IMR-90 (cell line): Measurements from ENCODE around the gene CPB2. TPM values are rescaled to one million over a fixed set of nuclear protein-coding genes. Genes with fewer than 3 reads are reported as not detected.

ENCODE experiments used
- ATAC-seq: fragments of 200-7000 bp; cut with Tn5 transposase; 2 replicates; pipeline ENCODE4 v1.9.1; 2020; ENCODE audit warnings: low read depth, mild to moderate bottlenecking, moderate library complexity
- BruUV-seq: library from RNA; stranded (reverse); fragments of 400-500 nt; replicated peaks from 2 replicates; lab custom pipeline; 2021; lab: Mats Ljungman, UMichigan
- CTCF ChIA-PET: fragments of 300-600 bp; formaldehyde crosslinking; extraction: SDS; loops from one replicate; lab custom pipeline; 2021; ENCODE audit warnings: antibody characterized with exemption; lab: Yijun Ruan, JAX
- POLR2A ChIA-PET: fragments of 300-600 bp; sonication (Branson Sonifier 250); formaldehyde crosslinking; loops from one replicate; lab custom pipeline; 2022; ENCODE audit warnings: antibody characterized with exemption; ENCODE audit not compliant: unreplicated experiment; lab: Charles Lee
- DNase-seq: peaks from one replicate; pipeline ENCODE4 v3.0.0; 2013
- H2AFZ ChIP-seq: replicated peaks from 2 replicates; pipeline ENCODE3; 2013; ENCODE audit warnings: low read length, mild to moderate bottlenecking; ENCODE audit not compliant: poor library complexity
- H2AK5ac ChIP-seq: 2 replicates; pipeline ENCODE4 v1.6.1; 2013; ENCODE audit warnings: low read depth, low read length, inconsistent platforms
- H2AK9ac ChIP-seq: replicated peaks from 2 replicates; pipeline ENCODE3; 2013; ENCODE audit warnings: mild to moderate bottlenecking, low read depth, low read length, moderate library complexity; ENCODE audit not compliant: poor library complexity
- H2BK120ac ChIP-seq: 2 replicates; pipeline ENCODE4 v1.6.1; 2013; ENCODE audit warnings: low read depth, low read length, inconsistent platforms
- H2BK15ac ChIP-seq: 3 replicates; pipeline ENCODE4 v1.6.1; 2013; ENCODE audit warnings: low read depth, low read length, inconsistent platforms
- H2BK20ac ChIP-seq: 2 replicates; pipeline ENCODE4 v1.6.1; 2013; ENCODE audit warnings: low read depth, mild to moderate bottlenecking, inconsistent platforms, low read length, moderate library complexity
- H2BK5ac ChIP-seq: 2 replicates; pipeline ENCODE4 v1.6.1; 2013; ENCODE audit warnings: mild to moderate bottlenecking, low read depth, low read length, inconsistent platforms; ENCODE audit not compliant: poor library complexity, severe bottlenecking
- H3K14ac ChIP-seq: replicated peaks from 2 replicates; pipeline ENCODE4 v1.6.1; 2013; ENCODE audit warnings: low read depth, low read length, inconsistent platforms
- H3K18ac ChIP-seq: 2 replicates; pipeline ENCODE4 v1.6.1; 2013; ENCODE audit warnings: low read depth, low read length, control low read depth
- H3K23ac ChIP-seq: 2 replicates; pipeline ENCODE4 v1.6.1; 2013; ENCODE audit warnings: low read depth, low read length, inconsistent platforms
- H3K27ac ChIP-seq: 2 replicates; pipeline ENCODE4 v1.5.1; 2013; ENCODE audit warnings: mild to moderate bottlenecking, control low read depth, low read length; ENCODE audit not compliant: insufficient read depth
- H3K27me3 ChIP-seq: 2 replicates; pipeline ENCODE4 v1.6.1; 2013; ENCODE audit warnings: low read length; ENCODE audit not compliant: control insufficient read depth, insufficient read depth
- H3K36me3 ChIP-seq: 2 replicates; pipeline ENCODE4 v1.6.1; 2013; ENCODE audit warnings: low read length, mixed read lengths; ENCODE audit not compliant: control insufficient read depth, insufficient read depth
- H3K4ac ChIP-seq: 2 replicates; pipeline ENCODE4 v1.6.1; 2013; ENCODE audit warnings: low read depth, low read length, inconsistent platforms
- H3K4me1 ChIP-seq: 2 replicates; pipeline ENCODE4 v1.6.1; 2013; ENCODE audit warnings: low read length, mixed read lengths; ENCODE audit not compliant: control insufficient read depth, insufficient read depth
- H3K4me2 ChIP-seq: 2 replicates; pipeline ENCODE4 v1.6.1; 2013; ENCODE audit warnings: low read depth, mild to moderate bottlenecking, control low read depth, low read length, moderate library complexity
- H3K4me3 ChIP-seq: 2 replicates; pipeline ENCODE4 v1.5.1; 2013; ENCODE audit warnings: low read depth, mild to moderate bottlenecking, control low read depth, low read length, moderate library complexity; ENCODE audit not compliant: insufficient read depth
- H3K56ac ChIP-seq: 2 replicates; pipeline ENCODE4 v1.6.1; 2013; ENCODE audit warnings: low read length, inconsistent platforms; ENCODE audit not compliant: insufficient read depth; ENCODE audit errors: extremely low read depth
- H3K79me1 ChIP-seq, 2 experiments: 2 replicates each; pipeline ENCODE4 v1.6.1; 2013; ENCODE audit warnings: low read length in 2 of 2, inconsistent platforms in 1 of 2, low read depth in 1 of 2
- H3K9ac ChIP-seq: 2 replicates; pipeline ENCODE4 v1.6.1; 2013; ENCODE audit warnings: low read depth, low read length, control low read depth
- H3K9me1 ChIP-seq: 2 replicates; pipeline ENCODE4 v1.6.1; 2013; ENCODE audit warnings: low read length, inconsistent platforms; ENCODE audit not compliant: insufficient read depth
- H3K9me3 ChIP-seq: 2 replicates; pipeline ENCODE4 v1.6.1; 2013; ENCODE audit warnings: low read length; ENCODE audit not compliant: control insufficient read depth, insufficient read depth
- H4K20me1 ChIP-seq: 2 replicates; pipeline ENCODE4 v1.6.1; 2013; ENCODE audit warnings: low read length, inconsistent platforms; ENCODE audit not compliant: insufficient read depth
- H4K5ac ChIP-seq: 2 replicates; pipeline ENCODE4 v1.6.1; 2013; ENCODE audit warnings: mild to moderate bottlenecking, low read depth, low read length, control low read depth
- H4K8ac ChIP-seq, 2 experiments: 2 replicates each; pipeline ENCODE4 v1.6.1; 2013; ENCODE audit warnings: low read depth in 2 of 2, low read length in 2 of 2, control low read depth in 1 of 2, inconsistent platforms in 1 of 2
- H4K91ac ChIP-seq: 2 replicates; pipeline ENCODE4 v1.6.1; 2013; ENCODE audit warnings: low read depth, low read length, inconsistent platforms; ENCODE audit not compliant: insufficient read depth
- BHLHE40 ChIP-seq: fragments of 150-350 bp; IDR thresholded peaks from 2 replicates; pipeline ENCODE4 v1.6.1; 2016; ENCODE audit warnings: mild to moderate bottlenecking, low read depth, low read length
- CEBPB ChIP-seq: IDR thresholded peaks from 2 replicates; pipeline ENCODE4 v1.6.1; 2012; ENCODE audit warnings: low read depth, low read length, improper control_type of control experiment
- CHD1 ChIP-seq: IDR thresholded peaks from 2 replicates; pipeline ENCODE4 v1.6.1; 2012; ENCODE audit warnings: low read depth, low read length, improper control_type of control experiment
- CTCF ChIP-seq: conservative IDR thresholded peaks from 2 replicates; pipeline ENCODE4 v1.5.1; 2012; ENCODE audit warnings: mild to moderate bottlenecking, low read depth, low read length, improper control_type of control experiment
- FOS ChIP-seq: fragments of 150-350 bp; IDR thresholded peaks from 2 replicates; pipeline ENCODE4 v1.6.1; 2016; ENCODE audit warnings: low read depth, low read length
- MAZ ChIP-seq: IDR thresholded peaks from 2 replicates; pipeline ENCODE4 v1.6.1; 2012; ENCODE audit warnings: low read depth, mild to moderate bottlenecking, low read length, improper control_type of control experiment, moderate library complexity, borderline replicate concordance
- MXI1 ChIP-seq: IDR thresholded peaks from 2 replicates; pipeline ENCODE4 v1.6.1; 2012; ENCODE audit warnings: low read depth, mild to moderate bottlenecking, low read length, moderate library complexity, borderline replicate concordance
- NFE2L2 ChIP-seq: fragments of 150-350 bp; IDR thresholded peaks from 2 replicates; pipeline ENCODE4 v1.6.1; 2016; ENCODE audit warnings: low read depth, mild to moderate bottlenecking, low read length
- RAD21 ChIP-seq: IDR thresholded peaks from 2 replicates; pipeline ENCODE4 v1.6.1; 2012; ENCODE audit warnings: low read length, improper control_type of control experiment
- RCOR1 ChIP-seq: IDR thresholded peaks from 2 replicates; pipeline ENCODE4 v1.6.1; 2012; ENCODE audit warnings: mild to moderate bottlenecking, low read length, improper control_type of control experiment; ENCODE audit not compliant: insufficient replicate concordance
- USF2 ChIP-seq: fragments of 150-350 bp; IDR thresholded peaks from 2 replicates; pipeline ENCODE4 v1.6.1; 2017; ENCODE audit warnings: mild to moderate bottlenecking, antibody characterized with exemption, low read length, low read depth
- WGBS, 2 experiments: methylation state at CpG; one replicate each; pipeline versions ENCODE4 v1.1.5 to v1.1.7; 2013; ENCODE audit warnings: missing lambda C conversion rate in 2 of 2; ENCODE audit not compliant: insufficient read length in 1 of 2; ENCODE audit errors: extremely low coverage in 2 of 2; 5-methylcytosine and 5-hydroxymethylcytosine counted together
- dilution Hi-C: fragments of 300-500 bp; cut with HindIII; formaldehyde crosslinking; loops from one replicate; pipeline ENCODE4 v1.14.3; 2018; ENCODE audit warnings: low sequenced_read_pairs; ENCODE audit not compliant: unreplicated experiment
- in situ Hi-C: fragments of 300-500 bp; cut with MboI; formaldehyde crosslinking; loops from 3 replicates; pipeline ENCODE4 v1.14.3; 2019; ENCODE audit warnings: low sequenced_read_pairs, inconsistent platforms, mixed read lengths
- intact Hi-C: fragments of 100-400 bp; cut with micrococcal nuclease; formaldehyde crosslinking; loops from 2 replicates; pipeline ENCODE4 v1.10.0; 2022
- polyA plus RNA-seq, 3 experiments: library from polyadenylated mRNA; depleted of rRNA; stranded (reverse); fragments of >200 nt; gene quantifications; 2 replicates each; pipeline ENCODE4 v1.2.3, GENCODE V29; 2012; ENCODE audit warnings: low replicate concordance in 1 of 3
- total RNA-seq: library from RNA; depleted of rRNA; stranded (reverse); fragments of >200 nt; gene quantifications from 2 replicates; pipeline ENCODE4 v1.2.3, GENCODE V29; 2012

Gene CPB2
- total and polyA plus RNA-seq, 2 of the 4 experiments (the other 2 are of a cell fraction): not detected

- no peak for DNase-seq
- Histone ChIP-seq H2BK120ac (no peak overlapping the region), H3K27me3 (peaks cover 2% of the 10 kb centered on the region), H3K9ac (no peak overlapping the region), H3K9me1 (no peaks in the 10 kb centered on the region), H2AFZ (no peak overlapping the region), H2BK15ac (no peak overlapping the region), H3K18ac (no peak overlapping the region), H4K91ac (no peak overlapping the region), H3K4me2 (no peak overlapping the region), H2BK5ac (no peak overlapping the region), H3K4me3 (no peak overlapping the region), H3K36me3 (no peaks in the 10 kb centered on the region), H4K5ac (no peak overlapping the region), H3K9me3 (no peaks in the 10 kb centered on the region), H3K14ac (no peak overlapping the region), H2BK20ac (no peak overlapping the region), H4K20me1 (no peaks in the 10 kb centered on the region), H3K4me1 (no peaks in the 10 kb centered on the region), H4K8ac (no peak overlapping the region), H3K79me1 (no peaks in the 10 kb centered on the region), H3K23ac (no peak overlapping the region), H3K27ac (no peak overlapping the region), H2AK5ac (no peak overlapping the region), H3K56ac (no peak overlapping the region), H2AK9ac (no peak overlapping the region), H3K4ac (no peak overlapping the region)
- no peak for ATAC-seq
- ChIA-PET POLR2A (no interaction called here), CTCF (interaction anchor here (1.4 kb wide), 1 partner anchor 10 kb away, joined by 6 read pairs; no protein-coding TSS in a partner anchor)
- TF ChIP-seq RAD21 (no peak), RCOR1 (no peak), NFE2L2 (no peak), CTCF (no peak), CEBPB (no peak), BHLHE40 (no peak), CHD1 (no peak), FOS (no peak), MAZ (no peak), MXI1 (no peak), USF2 (no peak)
- dilution Hi-C loops: no loop called here
- BruUV-seq: no TSS peak
- intact Hi-C loops: no loop called here
- WGBS, 2 experiments: no CpG with 5 or more reads among the region's 1 CpG
- in situ Hi-C loops: no loop called here
These were observed 45.4 kb upstream of the CPB2 start for GRCh38 chr13:46150134-46150693.
